ENCODE results near the gene LMF1.

DNA sequence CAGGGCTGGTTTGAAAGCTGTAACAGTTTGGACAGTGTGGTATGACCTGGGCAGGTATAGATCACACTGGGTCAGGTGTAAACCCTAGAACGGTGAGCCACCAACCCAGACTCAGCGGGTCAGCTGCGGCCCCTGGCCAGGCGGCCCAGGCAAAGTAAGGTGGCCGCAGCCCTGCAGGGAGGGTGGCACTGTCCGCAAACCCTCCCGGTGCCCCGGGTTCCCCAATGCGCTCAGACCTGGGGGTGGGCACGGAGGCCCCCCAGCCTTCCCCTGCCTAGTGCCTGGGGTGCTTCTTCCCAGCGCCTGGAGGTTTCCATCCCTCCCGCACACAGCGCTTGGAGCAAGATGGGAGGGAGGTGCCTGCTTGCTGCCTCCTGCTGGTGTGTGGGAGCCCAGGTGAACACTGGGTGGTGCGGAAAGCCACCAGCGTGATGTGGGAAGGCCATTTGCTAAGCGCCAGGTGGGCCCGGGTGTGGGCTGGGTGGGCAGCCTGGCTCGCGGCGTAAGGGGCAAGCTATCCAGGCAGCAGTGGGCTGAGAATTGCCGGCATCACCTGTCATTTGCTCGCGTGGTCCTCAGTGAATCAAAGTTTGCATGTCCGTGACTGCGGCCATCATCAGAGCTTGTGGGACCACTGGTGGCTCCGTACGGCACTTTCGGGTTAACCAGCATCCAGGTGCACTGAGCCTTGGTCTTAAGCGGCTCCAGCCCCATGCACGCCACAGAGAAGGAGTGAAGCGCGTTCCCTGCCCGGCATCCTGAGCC, 122.9 kb downstream of the LMF1 start:
- TF ChIP-seq, protein P1, sequence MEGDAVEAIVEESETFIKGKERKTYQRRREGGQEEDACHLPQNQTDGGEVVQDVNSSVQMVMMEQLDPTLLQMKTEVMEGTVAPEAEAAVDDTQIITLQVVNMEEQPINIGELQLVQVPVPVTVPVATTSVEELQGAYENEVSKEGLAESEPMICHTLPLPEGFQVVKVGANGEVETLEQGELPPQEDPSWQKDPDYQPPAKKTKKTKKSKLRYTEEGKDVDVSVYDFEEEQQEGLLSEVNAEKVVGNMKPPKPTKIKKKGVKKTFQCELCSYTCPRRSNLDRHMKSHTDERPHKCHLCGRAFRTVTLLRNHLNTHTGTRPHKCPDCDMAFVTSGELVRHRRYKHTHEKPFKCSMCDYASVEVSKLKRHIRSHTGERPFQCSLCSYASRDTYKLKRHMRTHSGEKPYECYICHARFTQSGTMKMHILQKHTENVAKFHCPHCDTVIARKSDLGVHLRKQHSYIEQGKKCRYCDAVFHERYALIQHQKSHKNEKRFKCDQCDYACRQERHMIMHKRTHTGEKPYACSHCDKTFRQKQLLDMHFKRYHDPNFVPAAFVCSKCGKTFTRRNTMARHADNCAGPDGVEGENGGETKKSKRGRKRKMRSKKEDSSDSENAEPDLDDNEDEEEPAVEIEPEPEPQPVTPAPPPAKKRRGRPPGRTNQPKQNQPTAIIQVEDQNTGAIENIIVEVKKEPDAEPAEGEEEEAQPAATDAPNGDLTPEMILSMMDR (IDR thresholded peaks at IDR 0.05; ENCODE audit: low read depth, low read length, poor library complexity, severe bottlenecking) = no peak
- no peak for TF ChIP-seq EZH2phosphoT487 (IDR thresholded peaks at IDR 0.05; ENCODE audit: borderline replicate concordance, low read length)

Measured in DOHH2 (cell line).